ENCODE results near the gene GPX6.
A peak's percentile ranks its signal among the peaks of the same experiment; 100 is the strongest.
"Not testable (repeated sequence)": the region's sequence is repeated elsewhere in the genome, so short reads cannot be mapped to it uniquely, and the experiment has no call there.

GPX6 gene

DNA sequence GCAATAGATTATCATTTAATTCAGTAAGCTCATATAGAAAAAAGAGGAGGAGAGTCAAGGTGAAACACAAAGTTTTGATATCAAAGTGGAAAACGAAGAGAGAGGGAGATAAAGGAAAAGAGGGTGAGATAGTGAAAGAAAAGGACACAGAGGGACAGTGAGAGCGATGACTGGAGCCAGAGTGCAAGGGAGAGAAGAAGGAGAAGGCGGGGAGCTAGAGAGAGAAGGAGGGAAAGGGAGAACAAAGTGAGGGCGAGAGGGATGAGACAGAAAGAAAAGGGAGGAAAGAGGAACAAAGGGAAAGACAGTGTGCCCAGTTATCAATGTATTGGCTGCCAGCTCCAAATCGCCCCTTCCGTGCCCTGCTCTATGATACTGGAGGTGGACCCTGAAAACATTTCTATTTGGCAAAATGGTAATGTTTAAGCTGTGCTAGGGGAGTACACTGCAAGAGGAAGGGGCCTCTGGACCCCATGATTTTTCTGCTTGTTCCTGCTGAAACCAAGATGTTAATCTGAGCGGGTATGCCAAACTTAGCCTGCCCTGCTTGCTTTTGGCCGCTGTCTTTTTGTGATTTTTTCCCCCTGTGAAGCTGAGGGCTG is 37.9 kb upstream of the GPX6 start:
- Histone ChIP-seq H3K4me3 (replicated peaks; ENCODE audit: low read depth, low read length) (no peak overlapping the region), H3K27me3 (replicated peaks; ENCODE audit: control insufficient read depth, insufficient read depth, low read length) (no peaks in the 10 kb centered on the region), H3K36me3 (ENCODE audit: control insufficient read depth, insufficient read depth, low read length) (no peaks in the 10 kb centered on the region)
- TF ChIP-seq, protein P1, sequence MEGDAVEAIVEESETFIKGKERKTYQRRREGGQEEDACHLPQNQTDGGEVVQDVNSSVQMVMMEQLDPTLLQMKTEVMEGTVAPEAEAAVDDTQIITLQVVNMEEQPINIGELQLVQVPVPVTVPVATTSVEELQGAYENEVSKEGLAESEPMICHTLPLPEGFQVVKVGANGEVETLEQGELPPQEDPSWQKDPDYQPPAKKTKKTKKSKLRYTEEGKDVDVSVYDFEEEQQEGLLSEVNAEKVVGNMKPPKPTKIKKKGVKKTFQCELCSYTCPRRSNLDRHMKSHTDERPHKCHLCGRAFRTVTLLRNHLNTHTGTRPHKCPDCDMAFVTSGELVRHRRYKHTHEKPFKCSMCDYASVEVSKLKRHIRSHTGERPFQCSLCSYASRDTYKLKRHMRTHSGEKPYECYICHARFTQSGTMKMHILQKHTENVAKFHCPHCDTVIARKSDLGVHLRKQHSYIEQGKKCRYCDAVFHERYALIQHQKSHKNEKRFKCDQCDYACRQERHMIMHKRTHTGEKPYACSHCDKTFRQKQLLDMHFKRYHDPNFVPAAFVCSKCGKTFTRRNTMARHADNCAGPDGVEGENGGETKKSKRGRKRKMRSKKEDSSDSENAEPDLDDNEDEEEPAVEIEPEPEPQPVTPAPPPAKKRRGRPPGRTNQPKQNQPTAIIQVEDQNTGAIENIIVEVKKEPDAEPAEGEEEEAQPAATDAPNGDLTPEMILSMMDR (IDR thresholded peaks at IDR 0.05; ENCODE audit: insufficient read depth, low read length, poor library complexity, severe bottlenecking): no peak
- no peak for DNase-seq (ENCODE audit: extremely low read depth, insufficient read length)

DNA sequence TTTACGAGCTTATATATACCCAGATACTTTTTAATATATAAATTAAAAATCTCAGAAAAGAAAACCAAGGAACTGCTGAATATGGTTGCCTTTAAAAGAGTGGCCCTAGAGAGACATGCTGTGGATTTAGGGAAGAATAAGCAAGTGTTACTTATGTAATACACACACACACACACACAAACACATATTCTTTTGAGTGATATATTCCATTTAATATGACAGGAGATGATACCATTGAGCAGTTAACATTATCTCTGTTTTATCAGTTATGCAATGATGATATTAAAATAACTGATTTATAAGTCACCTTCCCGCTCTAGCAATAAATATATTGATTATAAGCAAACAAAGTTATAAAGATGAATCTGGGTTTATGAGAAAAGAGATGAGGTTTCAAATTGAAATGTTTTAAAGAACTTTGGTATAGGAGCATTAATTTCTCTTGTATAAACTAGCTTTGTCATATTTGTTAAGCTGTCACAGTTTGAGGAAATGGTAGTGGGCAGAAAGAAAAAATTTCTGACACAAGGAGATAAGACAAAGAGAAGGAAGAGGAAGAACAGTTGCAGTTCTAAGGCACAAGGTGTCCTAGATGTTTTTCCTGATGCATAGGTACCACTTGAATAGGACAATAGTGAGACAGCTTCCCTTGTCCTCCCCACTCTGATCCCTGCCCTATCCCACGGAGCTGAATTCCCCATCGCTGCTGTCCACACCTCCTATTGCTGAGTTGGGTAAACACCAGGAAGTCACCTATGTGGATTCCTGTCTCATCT is 36.5 kb upstream of the GPX6 start:
- Histone ChIP-seq H3K27me3 (replicated peaks; ENCODE audit: control insufficient read depth, insufficient read depth, low read length) (no peaks in the 10 kb centered on the region), H3K36me3 (ENCODE audit: control insufficient read depth, insufficient read depth, low read length) (no peaks in the 10 kb centered on the region), H3K4me3 (replicated peaks; ENCODE audit: low read depth, low read length) (no peak overlapping the region)
- TF ChIP-seq, protein P1 (IDR thresholded peaks at IDR 0.05; ENCODE audit: insufficient read depth, low read length, poor library complexity, severe bottlenecking): no peak
- no peak for DNase-seq (ENCODE audit: extremely low read depth, insufficient read length)

GRCh38 chr6:28547003-28547402 is 31.4 kb upstream of the GPX6 start:
- DNase-seq (ENCODE audit: extremely low read depth, insufficient read length); H3K27me3 ChIP-seq (replicated peaks; ENCODE audit: control insufficient read depth, insufficient read depth, low read length); H3K4me3 ChIP-seq (replicated peaks; ENCODE audit: low read depth, low read length); H3K36me3 ChIP-seq (ENCODE audit: control insufficient read depth, insufficient read depth, low read length): not testable (repeated sequence)

- TF ChIP-seq, protein P1 (IDR thresholded peaks at IDR 0.05; ENCODE audit: insufficient read depth, low read length, poor library complexity, severe bottlenecking): no peak
- H3K36me3 ChIP-seq (ENCODE audit: control insufficient read depth, insufficient read depth, low read length): no peaks in the 10 kb centered on the region
- DNase-seq (ENCODE audit: extremely low read depth, insufficient read length): no peak
- no peak overlapping the region for H3K4me3 ChIP-seq (replicated peaks; ENCODE audit: low read depth, low read length)
- H3K27me3 ChIP-seq (replicated peaks; ENCODE audit: control insufficient read depth, insufficient read depth, low read length): no peaks in the 10 kb centered on the region
Measured at GRCh38 chr6:28545955-28546354, 30.4 kb upstream of the GPX6 start.

GRCh38 chr6:28543651-28544610 is 28.3 kb upstream of the GPX6 start:
- peak; percentile 56 for DNase-seq (ENCODE audit: extremely low read depth, insufficient read length)
- peak overlapping the region; percentile 9 for H3K4me3 ChIP-seq (replicated peaks; ENCODE audit: low read depth, low read length)
- no peaks in the 10 kb centered on the region for H3K36me3 ChIP-seq (ENCODE audit: control insufficient read depth, insufficient read depth, low read length)
- TF ChIP-seq, protein P1 (IDR thresholded peaks at IDR 0.05; ENCODE audit: insufficient read depth, low read length, poor library complexity, severe bottlenecking): no peak
- H3K27me3 ChIP-seq (replicated peaks; ENCODE audit: control insufficient read depth, insufficient read depth, low read length): no peaks in the 10 kb centered on the region

Data from GM06990 (cell line).